ENCODE results near the gene ABHD3.
"Not testable (repeated sequence)": the region's sequence is repeated elsewhere in the genome, so short reads cannot be mapped to it uniquely, and the experiment has no call there.

ABHD3 gene

GRCh38 chr18:21638822-21639221 lies 65.8 kb downstream of the ABHD3 start:
- DNase-seq, result no peak

DNA sequence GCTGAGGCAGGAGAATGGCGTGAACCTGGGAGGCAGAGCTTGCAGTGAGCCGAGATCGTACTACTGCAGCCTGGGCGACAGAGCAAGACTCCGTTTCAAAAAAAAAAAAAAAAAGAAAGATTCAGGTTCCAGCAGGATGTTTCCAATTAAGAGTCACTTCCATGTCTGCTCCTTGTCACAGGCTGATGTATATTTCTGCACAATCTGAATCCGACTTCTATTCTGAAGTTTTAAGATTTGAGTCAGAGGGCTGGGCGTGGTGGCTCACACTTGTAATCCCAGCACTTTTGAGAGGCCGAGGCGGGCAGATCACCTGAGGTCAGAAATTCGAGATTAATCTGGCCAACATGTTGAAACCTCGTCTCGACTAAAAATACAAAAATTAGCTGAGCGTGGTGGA lies 67.8 kb downstream of the ABHD3 start:
- no peak for DNase-seq

- no peak for DNase-seq
Measured at GRCh38 chr18:21634588-21635199, 69.9 kb downstream of the ABHD3 start.

GRCh38 chr18:21632393-21632792 lies 72.2 kb downstream of the ABHD3 start:
- DNase-seq, result no peak

GRCh38 chr18:21629089-21629832 lies 75.3 kb downstream of the ABHD3 start:
- no peak for DNase-seq

DNA sequence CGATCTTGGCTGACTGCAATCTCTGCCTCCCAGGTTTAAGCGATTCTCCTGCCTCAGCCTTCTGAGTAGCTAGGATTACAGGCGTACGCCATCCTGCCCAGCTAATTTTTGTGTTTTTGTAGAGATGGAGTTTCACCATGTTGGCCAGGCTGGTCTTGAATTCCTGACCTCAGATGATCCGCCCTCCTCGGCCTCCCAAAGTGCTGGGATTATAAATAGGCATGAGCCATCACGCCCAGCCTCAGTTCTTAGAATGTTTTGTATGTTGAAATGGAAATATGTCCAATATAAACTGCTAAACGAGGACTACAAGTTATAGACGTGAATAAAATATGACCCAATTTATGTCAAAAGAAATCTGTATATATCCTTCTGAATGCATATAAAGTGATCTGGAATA lies 82.9 kb downstream of the ABHD3 start:
- not testable (repeated sequence) for DNase-seq

DNA sequence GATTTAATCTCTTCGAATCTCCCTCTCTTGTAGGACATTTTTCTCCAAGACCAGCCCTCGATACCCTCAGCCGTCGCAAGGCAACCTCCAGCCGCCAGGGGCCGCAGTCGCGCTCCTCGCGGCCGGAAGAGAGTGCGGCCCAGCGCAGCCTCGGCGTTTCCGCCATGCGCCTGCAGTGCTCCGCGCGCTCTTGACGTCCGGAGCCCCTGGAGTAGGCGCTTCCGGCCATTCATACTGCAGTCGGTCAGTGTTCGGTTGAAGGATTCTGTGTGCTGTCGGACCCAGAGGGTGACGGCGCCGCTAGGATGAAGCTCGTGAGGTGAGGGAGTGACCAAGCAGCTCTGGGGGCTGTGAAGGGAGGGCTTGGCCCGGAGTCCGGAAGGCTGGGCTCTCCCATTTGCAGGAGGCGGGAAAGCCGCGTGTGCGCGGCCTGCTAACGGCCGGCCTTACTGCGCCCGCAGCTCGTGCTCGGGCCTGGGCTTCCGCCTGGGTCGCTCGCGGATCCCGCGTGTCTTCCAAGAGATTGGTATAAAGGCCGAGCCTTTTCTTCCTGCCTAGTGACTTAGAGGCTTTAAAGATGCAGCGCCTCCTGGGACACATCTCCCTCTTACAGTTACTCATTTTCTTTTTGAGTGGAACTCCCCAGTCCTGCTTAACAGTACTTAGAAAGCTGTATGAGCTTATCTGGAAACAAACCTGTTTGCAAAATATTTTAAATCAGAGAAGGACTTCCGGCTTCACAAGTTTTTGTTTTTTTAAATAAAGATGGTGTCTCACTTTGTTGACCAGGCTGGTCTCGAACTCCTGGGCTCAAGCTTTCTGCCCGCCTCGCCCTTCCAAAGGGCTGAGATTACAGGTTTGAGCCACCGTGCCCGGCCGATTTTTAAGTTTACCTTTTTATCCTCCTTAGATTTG lies 92.2 kb downstream of the ABHD3 start, which contains the start of gene SNRPD1:
TSS of gene SNRPD1 (plus strand) at position 190 of the 915 bp plus-strand sequence. CDS start at position 306, 116 bp downstream.
- peak; percentile 95 for DNase-seq

- not testable (repeated sequence) for DNase-seq
Measured at GRCh38 chr18:21611401-21612124, 93.0 kb downstream of the ABHD3 start.

DNA sequence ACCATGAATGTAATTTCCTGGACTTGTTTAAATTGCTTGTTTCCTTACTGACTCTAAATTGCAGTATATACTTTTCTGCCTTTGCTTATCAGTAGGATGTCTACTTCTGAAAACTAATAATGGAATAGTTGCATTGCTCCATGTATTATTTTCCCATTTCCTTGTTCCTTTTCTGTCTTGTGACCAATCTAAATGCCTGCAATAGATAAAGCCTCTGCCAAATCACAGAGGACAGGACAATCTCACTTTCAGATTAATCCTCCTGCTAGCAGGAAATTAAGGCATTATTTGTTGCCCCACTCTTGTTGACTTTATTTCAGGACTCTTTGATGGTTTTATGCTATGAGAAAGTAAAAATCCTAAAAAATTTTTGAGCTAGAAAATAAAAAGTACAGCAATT lies 99.4 kb downstream of the ABHD3 start:
- no peak for DNase-seq

GRCh38 chr18:21604671-21605070 lies 99.9 kb downstream of the ABHD3 start:
- DNase-seq, result no peak

DNA sequence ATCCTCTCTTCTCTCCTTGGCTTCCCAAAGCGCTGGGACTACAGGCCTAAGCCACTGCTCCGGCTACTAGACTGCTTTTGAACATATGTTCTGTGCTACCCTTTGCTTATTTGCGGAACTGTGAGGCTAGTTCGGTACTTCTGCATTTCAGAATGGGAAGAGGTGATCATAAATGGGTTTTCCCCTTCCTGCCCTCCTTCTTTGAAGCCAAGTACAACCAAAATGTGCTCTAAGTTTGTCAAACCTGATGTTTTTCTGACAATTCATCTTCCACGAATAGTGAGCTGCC lies 102.3 kb downstream of the ABHD3 start:
- DNase-seq, result no peak
